GM21723 (cell line): ENCODE measurements around the gene RAB25.

ENCODE experiments used
- ATAC-seq: cut with Tn5 transposase; IDR thresholded peaks from one replicate; pipeline ENCODE4 v1.9.1; 2021; ENCODE audit warnings: mild to moderate bottlenecking, moderate library complexity; ENCODE audit not compliant: unreplicated experiment

The RAB25 gene

GRCh38 chr1:156078728-156079127 lies 17.8 kb downstream of the RAB25 start:
- no peak for ATAC-seq

GRCh38 chr1:156079762-156080161 lies 18.8 kb downstream of the RAB25 start:
- ATAC-seq = no peak

- ATAC-seq = no peak
Observed at GRCh38 chr1:156080241-156080862, 19.4 kb downstream of the RAB25 start.

- no peak for ATAC-seq
Observed at GRCh38 chr1:156080863-156081179, 19.9 kb downstream of the RAB25 start.

DNA sequence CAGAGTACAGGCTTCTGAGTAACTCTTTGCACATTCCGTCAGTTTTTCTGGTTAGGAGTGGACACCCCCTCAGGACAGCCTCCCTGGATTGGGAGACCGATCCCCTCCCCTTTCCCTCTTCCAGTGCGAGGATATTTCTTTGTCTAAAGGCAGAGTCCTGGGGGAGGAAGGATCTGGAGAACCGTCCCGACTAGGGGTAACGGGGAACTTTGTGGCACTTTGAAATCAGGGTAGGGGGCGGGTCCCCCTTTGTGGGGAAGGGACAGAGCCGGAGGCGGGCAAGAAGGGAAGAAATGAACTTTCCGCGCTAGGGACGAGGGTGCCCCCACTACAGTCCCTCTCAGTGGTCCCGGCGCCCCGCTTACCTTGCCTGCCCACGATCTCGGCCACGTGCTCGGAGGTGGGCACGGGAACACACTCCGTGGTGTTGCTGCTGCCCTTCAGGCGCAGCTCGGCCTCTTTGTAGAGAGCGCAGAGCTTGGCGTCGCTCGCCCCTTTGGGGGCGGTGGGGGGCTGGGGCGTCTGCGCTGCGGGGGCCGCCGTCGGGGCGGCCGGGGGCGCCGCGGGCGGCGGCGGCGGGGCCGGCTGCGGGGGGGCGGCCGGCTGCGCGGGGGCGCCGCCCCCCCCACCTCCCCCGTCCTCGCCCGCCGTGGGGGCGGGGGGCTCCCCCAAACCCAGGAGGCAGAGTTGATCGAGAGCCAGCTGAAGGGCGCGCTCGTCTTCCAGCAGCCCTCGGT lies 20.4 kb downstream of the RAB25 start:
- no peak for ATAC-seq

GRCh38 chr1:156081917-156082308 lies 21.0 kb downstream of the RAB25 start:
- no peak for ATAC-seq

DNA sequence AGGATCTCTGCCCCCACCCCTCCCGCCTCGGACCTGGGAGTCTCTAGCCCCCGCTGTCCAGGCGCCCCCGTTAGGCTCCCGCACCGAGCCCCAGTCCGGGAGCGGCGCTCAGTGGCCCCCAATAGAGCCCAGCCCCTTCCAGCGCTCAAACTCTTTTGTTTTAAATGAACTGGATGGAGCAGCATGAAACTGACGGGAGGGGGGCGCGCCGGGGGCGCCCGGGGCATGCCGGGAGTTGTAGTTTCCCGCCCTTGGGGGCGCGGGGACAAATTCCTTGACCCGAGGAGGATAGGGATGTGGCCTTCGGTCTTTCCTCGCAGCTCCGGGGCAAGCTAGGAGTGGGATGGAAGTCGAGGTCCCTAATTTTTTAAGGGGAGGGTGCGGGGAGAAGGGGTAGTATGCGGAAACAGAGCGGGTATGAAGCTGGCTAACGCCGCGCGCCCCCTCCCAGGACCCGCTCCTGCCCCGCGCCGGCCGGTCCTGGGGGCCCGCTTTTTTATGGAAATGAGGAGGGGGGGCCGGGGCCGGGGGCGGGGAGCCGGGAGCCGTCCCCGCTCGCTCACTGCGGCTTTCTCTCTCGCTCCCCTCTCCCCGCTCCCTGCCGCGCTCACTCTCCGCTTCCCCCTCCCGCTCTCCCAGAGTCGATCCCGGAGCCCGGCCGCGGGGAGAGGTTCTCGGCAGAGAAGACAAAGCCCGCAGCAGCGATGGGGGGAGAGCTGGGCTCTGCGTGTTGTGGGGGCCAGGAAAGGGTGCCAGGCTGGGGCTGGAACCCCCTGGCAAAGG lies 21.5 kb downstream of the RAB25 start, which contains the start of gene MEX3A:
TSS of gene MEX3A (minus strand) at position 157 of the 783 bp plus-strand sequence. CDS start 467 bp downstream, outside the sequence.
- ATAC-seq = no peak

DNA sequence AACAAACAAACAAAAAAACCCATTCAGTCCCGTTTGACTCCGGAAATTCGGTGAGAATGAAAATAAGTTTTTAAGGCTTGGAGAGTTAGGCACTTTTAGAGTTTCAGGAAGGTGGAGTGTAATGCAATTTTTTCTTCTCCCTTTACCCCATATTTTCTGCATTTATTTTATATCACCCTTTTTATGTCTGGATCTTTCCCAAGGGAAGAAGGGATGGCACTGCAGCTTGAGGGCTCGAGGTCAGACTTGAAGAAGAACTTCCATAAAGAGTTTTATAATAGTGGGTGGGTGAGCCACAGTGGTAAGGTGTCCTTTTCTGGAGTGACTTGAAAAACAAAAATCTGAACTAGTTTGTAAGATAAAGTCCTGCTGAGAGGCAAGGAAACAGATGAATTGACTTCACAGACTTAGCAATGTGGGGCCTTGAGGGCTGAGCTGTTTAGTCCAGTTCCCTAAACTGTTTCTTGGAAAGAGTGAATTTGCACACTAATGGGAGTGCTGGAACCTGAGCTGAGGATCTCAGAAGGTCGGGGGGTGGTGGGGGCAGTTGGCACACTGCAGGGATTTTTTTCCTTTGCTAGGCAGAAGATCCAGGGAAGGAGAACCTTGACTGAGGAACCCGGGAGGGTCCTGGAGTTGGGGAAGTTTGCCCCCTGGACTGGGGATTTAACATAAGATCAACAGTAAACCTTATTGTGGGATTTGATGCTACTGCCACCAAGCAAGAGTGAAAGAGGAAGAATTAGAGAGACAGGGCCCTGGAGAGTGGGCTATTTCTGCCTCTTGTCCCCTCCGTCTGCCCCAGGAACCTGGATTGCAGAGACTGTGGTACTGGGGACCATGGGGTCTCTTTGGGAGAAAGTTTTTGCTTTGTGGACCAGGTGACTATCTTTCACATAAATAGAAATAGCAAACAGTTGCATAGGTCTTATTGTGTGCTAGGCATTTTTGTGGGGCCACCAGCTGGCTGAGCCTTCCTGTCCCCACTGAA lies 23.1 kb downstream of the RAB25 start:
- no peak for ATAC-seq

DNA sequence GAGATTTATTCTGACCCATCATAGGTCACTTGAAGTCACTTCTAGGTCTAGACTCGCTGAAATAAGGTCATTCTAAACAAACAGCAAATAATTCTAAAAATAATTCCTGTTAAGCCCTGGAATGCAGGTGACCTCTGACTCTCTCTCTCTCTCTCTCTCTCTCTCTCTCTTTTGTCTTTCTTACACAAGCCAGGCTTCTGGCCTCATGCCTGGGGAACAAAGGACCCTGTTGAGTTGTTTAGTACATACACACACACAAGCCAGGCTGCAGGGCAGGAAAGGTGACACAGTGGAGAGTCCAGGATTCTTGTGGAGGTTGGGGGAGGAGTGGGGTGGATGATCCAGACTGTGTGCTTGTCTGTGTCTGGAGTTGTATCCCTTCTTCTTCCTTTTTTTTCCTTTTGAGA lies 25.3 kb downstream of the RAB25 start:
- ATAC-seq = no peak

- no peak for ATAC-seq
Observed at GRCh38 chr1:156089704-156090103, 28.7 kb downstream of the RAB25 start.

DNA sequence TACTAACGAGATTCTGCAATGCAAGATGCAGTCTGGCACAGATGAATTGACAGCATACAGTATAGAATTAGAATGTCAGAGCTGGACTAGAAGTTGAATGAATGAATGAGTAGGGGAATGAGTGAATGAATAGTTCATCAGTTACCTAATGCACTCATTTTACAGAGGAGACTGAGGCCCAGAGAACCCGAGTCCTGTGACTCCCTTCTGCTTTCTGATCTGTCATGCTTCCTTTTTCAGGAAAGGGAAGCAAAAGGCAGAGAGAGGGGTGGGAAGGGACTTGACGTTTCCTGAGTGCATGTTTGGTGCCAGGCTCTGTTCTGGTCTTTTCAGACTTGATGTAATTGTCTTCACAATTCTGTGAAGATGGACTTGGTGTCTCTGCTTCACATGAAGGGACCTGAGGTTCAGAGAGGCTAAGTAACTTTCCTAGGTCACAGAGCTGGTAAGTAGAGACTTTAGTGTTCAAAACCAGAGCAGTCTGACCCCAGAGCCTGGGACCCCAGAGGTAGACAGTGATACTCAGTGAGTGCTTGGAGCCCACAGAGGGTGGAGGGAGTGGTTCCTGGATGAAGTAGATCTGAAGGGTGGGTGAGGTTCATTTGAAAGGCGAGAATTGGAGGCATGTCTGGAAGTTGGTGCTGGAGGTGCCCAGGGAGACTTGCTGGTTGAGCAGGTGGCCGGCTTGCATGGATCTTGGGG lies 29.3 kb downstream of the RAB25 start:
- ATAC-seq = no peak

DNA sequence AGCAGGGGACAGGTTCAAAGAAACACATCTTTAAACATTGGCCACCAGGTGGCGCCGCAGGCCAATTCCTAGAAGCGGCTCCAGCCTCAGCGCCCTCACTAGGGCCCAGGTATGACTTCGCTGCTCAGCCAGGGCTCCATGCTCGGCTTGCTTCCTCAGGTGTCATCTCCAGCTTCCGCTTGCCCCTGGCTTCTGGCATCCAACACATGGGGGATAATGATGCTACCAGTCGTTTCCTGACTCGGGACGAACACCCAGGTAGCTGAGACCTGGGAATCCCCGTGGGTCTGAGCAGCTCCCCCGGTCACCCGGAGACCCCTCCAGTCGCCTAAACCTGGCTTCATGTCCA lies 29.9 kb downstream of the RAB25 start:
- ATAC-seq = peak; percentile 81

DNA sequence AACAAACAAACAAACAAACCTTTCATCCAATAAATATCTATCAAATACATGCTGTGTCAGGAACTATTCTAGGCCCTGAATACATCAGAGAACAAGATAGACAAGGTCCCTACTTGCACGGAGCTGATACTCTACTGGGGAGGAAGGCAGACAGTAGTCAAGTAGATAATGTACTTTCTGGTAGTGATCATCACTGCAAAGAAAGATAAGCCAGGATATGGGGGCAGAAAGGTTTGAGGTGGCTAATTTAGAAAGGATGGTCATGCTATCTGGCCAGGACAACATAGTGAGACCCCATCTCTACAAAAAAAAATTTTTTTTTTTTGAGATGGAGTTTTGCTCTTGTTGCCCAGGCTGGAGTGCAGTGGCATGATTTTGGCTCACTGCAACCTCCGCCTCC lies 30.6 kb downstream of the RAB25 start:
- no peak for ATAC-seq

GRCh38 chr1:156095906-156096508 lies 35.0 kb downstream of the RAB25 start:
- no peak for ATAC-seq

DNA sequence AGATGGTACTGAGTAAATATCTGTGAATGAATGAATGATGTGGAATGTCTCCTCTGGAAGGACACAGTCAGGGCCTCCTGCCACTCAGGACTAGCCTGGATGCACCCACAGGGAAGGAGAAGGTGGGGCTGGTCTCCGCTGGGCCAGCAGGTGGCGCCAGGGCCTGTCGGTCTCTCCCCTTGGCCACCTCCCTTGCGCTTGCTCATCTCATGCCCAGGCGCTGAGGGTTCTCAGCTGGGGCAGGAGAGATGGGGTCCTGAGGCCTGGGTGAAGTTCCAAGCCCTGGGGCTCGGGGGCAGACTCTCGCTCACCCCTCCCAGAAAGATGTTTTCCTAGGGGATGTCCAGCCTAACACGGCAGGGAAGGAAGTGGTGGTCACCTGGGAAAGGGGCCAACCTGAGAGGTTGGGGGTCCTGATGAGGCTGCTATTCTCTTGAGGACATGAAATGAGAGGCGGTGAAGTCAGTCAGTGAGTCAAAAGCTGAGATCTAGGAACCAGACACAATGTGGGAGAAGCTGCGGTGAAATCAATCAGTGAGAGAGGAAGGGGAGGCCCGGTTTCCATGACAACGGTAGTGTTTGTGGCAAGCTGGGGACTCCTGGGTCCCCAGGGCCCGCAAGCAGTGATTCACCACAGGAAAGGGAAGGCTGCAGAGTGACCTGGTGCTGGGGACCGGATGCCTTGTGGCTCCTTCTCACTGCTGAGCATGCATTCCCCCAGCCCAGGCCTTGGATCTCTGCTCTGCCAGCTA lies 35.9 kb downstream of the RAB25 start:
- peak; percentile 71 for ATAC-seq

GRCh38 chr1:156097499-156098178 lies 36.7 kb downstream of the RAB25 start:
- no peak for ATAC-seq

DNA sequence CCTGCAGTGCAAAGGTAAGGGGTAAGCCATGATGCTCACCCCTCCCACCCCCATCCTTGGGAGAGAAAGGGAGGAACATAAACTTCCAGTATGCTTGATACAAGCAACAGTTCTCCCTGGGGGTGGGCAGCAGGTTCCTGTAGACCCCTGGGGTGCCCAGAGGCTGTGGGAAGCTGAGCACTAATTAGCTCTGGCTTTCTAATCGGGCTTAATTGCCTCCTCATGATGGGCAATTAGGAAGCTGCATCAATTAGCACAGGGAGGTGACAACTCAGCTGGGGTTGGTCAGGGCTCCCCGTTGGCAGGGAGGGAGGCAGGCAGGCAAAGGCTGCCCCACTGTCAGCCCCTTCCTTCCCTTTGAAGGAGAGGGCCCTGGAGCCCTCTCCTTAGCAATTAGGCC lies 37.8 kb downstream of the RAB25 start:
- no peak for ATAC-seq

- ATAC-seq = no peak
Observed at GRCh38 chr1:156099282-156099681, 38.3 kb downstream of the RAB25 start.
